NCI-H2107 treated with DMSO at 0.1 percent for 48 hours (cell line): ENCODE measurements around the gene KIF15.
"Not testable (repeated sequence)": the region's sequence is repeated elsewhere in the genome, so short reads cannot be mapped to it uniquely, and the experiment has no call there.

Experiments
- DNase-seq: peaks from one replicate; lab custom pipeline; 2025; ENCODE audit not compliant: unreplicated experiment; lab: John Stamatoyannopoulos, UW

Gene KIF15

DNA sequence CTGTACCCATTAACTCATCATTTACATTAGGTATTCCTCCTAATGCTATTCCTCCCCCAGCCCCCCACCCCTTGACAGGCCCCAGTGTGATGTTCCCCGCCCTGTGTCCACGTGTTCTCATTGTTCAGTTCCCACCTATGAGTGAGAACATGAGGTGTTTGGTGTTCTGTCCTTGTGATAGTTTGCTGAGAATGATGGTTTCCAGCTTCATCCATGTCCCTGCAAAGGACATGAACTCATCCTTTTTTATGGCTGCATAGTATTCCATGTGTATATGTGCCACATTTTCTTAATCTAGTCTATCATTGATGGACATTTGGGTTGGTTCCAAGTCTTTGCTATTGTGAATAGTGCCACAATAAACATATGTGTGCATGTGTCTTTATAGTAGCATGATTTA is 54.7 kb downstream of the KIF15 start:
- DNase-seq = not testable (repeated sequence)

DNA sequence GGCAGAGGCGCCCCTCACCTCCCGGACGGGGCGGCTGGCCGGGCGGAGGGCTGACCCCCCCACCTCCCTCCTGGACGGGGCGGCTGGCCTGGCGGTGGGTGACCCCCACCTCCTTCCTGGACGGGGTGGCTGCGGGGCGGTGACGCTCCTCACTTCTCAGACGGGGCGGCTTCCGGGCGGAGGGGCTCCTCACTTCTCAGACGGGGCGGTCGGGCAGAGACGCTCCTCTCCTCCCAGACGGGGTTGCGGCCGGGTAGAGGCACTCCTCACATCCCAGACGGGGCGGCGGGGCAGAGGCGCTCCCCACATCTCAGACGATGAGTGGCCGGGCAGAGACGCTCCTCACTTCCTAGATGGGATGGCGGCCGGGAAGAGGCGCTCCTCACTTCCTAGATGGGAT is 59.6 kb downstream of the KIF15 start:
- DNase-seq = not testable (repeated sequence)

DNA sequence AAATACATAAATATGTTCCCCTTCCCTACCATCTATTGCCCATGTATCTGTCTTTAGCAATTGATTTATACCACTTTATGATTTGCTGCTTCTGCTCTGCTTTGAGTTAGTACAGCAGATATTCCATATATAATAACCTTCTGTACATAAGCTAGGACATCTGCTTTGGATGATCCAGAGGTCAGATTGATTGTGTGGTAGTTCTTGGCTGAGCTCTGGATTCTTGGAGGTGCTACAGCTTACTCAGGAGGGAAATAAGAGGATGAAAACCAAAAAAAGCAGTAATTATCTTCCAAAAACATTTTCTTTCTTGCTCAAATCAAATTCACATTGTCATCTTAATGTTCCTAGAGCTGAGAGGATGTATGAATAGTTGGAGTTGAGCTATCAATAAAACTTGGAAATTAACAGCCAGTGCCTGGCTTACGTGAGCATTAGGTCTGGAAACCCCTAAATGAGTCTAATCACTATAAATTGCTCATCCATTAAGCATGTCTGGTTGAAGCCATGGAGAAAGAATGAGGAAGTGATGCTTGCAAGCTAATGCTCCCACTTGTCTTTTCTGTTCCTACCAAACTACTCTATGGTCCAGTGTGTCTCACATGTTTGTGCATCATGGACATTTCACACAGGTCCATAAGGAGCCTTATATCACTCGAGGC is 63.8 kb downstream of the KIF15 start:
- no peak for DNase-seq

DNA sequence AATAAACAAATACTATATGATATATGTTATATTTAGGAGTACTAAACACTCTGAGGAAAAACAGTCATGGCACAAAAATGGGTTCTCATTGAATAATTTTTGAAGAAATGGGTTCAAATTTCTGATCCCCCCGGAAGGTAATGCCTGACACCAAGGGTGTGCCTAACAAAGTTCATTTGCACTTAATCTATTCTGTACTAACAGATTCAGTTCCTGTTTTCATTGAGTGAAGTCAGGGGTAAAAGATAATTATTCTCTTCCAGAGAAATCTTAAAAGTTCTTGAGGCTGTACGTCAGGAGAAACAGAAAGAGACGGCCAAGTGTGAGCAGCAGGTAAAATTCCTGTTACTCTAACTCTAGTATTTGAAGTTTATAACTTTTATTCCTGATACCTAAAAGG is 65.6 kb downstream of the KIF15 start:
- DNase-seq = no peak

DNA sequence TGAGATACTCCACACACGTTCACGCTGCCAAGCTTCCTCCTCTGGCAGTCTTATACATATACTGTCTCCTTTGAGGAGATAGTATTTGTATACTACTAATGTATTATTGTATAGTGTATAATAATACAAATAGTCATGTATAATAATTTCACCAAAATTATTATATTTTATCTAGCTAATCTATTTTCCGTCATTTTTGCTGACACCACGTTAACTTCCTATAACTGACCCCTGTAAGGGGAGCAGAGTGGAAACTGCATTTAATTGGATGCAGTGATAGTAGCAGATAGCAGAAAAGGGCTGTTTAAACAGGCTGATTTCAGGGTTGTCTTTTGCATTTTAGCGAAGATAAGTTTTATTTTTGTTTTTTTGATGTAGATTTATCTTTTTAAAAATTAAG is 69.6 kb downstream of the KIF15 start:
- no peak for DNase-seq

DNA sequence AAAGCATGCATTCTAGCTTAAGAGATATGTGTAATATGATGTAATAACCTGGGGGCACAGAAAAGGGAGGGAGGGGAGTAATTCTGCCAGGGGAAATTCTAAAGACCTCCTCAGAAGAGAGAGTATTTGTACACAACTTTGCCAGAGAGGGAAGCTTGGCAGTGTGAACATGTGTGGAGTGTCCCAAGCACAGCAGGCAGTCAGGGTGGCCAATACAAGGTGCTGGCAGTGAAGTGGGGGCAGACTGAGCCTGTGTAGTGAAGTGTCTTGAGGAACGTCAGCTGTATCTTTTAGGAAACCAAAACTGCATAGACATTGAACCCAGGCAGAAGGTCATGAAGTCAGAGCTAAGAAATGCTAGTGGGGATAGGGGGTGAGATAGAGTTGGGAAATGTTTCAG is 70.4 kb downstream of the KIF15 start:
- no peak for DNase-seq

DNA sequence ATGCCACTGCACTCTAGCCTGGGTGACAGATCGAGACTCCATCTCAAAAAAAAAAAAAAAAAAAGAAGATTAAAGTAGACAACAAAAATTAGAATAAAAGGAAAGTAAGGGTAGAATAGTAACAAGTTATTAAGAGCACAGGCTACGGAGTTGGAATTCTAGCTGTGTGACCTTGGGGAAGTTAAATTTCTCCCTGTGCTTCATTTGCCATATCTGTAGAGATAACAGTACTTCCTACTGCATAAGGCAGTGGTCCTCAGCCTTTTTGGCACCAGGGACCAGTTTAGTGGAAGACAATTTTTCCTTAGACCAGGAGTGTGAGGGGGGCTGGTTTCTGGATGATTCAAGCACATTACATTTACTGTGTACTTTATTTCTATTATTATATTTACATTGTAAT is 71.4 kb downstream of the KIF15 start:
- DNase-seq = no peak

DNA sequence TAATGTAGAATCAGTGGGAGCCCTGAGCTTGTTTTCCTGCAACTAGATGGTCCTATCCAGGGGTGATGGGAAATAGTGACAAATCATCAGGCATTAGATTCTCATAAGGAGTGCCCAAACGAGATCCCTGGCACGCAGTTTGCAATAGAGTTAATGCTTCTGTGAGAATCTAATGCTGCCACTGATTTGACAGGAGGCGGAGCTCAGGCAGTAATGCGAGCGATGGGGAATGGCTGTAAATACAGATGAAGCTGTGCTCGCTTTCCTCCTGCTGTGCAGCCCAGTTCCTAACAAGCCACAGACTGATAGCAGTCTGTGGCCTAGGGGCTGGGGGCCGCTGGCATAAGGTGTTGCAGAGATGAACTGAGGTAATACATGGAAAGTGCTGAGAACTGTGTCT is 71.8 kb downstream of the KIF15 start:
- DNase-seq = no peak

DNA sequence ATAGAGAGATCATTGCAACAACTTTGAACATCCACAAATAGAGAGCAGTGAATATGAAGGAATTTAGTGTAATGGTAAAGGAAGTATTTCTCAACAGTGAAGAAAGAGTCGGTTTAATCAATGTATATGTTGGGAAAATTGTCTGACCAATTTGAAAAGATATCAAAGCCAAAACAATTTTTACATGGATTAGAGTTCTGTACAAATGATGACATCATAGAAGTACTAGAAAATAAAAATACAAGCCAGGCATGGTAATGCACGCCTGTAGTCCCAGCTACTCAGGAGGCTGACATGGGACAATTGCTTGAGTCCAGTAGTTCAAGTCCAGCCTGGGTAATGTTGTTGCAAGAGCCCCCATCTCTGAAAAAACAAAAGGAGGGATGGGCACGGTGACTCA is 74.1 kb downstream of the KIF15 start:
- DNase-seq = no peak

DNA sequence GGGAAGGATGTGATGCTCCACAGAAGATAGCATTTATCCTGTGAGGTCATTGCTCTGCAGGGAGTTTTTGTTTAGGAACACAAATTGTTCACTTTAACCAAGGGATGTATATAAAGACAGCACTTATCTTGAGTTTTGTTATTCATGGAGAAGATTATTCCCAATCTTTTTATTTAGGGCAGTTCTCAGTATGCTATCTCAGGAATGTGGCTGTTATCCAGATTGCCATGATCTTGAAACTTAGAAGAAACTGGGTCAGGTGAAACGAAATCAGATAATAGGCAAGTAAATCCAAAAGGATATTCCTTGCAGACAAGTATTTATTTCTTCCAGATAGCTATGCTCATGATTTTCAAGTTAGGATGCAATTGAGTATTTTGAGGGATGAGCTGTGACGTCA is 80.8 kb downstream of the KIF15 start:
- DNase-seq = no peak

DNA sequence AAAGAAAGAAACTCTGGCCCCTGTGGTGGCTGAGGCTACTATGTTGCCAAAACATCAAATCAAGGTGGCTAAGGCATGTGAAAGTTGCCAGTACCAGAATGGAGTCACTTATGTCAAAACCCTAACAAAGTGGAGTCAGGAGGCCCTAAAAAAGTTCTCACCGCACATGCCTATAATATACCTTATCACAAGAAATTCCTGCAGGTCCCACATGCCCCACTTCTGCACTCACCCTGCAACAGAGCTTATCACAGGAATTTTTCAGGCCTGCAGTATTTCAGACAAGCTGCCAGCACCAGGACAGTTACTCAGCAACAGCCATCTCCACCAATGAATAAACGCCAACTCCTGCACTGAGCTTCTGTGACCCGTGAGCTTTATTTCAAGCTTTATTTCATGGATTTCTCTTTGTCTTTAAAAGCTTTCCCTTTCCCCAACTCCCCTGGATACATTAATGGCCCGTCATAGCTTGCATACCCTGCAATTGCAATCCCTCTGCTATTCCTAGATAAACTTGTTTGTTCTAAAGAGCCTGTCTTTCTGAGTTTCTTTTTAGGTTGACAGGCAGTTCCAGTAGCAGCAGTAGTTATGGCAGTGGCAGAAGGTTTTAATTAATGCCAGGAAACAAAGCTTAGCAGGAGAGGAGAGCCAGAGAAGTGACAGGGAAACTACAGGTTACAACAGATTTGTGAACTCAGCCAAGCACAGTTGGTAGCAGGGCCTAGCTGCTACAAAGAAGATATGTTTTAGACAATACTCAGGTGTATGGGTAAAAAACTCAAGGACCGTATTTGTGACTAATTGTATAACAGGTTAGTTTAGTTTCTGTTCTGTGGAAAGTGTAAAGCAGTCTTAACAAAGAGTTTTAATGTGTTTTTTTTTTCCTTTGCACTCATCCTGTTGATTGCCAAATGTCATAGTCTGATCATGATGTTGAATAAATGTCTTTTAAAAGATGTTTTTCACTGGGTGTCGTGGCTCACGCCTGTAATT is 84.2 kb downstream of the KIF15 start:
- DNase-seq = no peak

DNA sequence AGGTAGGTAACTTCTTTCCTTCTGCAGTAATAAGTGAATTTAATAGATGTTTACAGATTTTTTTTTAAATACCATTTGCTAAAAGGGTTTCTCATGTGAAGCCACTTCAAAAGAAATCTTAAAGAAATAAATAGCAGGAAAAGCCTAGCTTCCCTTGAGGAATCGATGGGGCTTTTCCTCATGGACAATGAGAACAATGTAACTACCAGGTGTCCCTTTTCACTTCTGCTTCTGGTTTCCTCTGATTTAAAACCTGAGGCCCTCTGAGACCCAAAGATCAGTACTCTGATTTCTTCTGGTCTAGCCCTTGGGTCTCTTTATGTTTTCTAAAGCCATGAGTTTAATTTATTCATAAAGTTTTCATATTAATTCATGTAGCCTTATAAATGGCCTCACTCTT is 87.0 kb downstream of the KIF15 start:
- no peak for DNase-seq

DNA sequence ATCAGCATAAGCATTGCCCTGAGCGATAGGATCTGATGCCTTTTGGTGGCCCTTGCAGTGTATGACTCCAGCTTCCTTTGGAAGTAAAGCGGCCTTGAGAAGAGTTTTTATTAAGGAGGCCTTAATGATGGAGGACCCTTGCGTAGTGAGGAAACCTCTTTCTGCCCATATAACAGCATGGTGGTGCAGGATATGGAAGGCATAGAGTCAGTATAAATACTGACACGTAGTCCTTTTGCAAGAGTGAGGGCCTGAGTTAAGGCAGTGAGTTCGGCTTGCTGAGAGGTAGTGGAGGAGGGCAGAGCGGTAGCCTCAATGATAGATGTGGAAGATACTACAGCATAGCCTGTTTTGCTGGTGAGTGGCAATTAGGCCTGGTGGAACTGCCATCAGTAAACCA is 95.1 kb downstream of the KIF15 start:
- DNase-seq = not testable (repeated sequence)

DNA sequence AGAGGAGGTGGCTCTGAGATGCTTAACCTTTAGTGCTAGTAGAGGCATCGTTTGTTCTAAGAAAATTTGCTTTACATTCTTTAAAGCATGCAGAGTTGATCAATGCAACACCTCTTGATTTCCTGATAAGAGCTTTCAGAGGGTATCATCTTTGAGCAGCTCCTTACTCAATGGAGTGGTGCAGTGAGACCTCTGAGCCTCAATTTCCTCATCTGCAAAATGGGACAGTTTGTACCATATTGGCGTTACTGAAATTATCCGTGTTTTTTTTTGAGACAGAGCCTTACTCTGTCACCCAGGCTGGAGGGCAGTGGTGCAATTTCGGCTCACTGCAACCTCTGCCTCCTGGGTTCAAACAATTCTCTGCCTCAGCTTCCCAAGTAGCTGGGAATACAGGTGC is 98.5 kb downstream of the KIF15 start:
- DNase-seq = no peak

DNA sequence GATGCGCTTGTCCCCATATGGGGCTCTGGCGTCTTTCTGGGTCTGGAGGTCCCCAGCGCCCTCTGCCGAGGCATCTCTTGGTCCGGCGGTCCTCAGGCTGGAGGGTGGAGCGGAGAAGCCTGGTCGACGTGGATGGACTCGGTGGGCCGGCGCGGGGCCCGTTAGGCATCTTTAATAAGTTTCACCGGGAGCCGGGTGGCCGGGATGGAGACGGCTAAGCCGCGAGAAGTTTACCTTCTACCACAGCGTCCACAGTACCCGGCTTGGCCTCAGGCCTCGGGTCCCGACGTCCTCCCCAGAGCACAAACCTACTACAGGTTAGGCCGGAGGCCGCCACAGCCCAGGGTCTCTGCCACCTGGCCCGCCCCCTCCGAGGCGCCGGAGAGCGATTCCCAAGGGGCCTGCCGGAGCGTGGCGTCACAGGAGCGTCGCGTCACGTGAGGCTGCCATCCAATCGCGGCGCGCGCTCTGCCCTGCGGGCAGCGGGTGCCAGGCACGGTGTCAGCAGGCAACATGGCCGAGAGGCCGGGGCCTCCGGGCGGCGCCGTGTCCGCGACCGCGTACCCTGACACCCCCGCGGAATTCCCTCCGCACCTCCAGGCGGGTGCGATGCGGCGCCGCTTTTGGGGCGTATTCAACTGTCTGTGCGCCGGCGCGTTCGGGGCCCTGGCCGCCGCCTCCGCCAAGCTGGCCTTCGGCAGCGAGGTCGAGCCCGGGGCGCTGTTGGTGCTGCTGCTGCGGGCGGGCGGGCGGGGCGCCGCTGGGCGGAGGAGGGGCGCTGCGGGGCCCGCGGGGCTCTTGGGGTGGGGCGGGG is 100.0 kb downstream of the KIF15 start, which contains the start of gene TMEM42:
Gene TMEM42, plus strand, starts transcription at position 501 of the 814 bp plus-strand sequence. Its CDS starts 13 bp downstream, at position 514.
- peak; percentile 20 for DNase-seq

DNA sequence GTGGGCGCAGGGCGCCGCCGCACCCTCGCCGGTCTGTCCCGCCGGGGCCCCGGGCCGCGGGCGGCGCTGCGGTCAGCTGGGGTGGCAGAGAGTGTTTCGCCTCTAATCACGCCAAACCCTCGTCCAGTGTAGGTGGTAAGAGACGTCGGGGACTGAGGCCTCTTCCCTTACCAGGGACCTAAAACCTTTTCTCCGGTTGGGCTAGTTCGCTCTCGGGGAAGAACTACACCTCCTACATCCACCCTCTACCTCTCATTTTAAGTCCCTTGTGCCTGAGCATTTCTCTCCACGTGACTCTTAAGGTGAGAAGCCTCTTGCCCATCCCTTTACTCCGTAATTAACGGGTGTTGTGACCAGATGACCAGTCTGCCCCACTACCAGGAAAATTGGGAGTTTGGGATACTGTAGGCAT is 100.6 kb downstream of the KIF15 start:
- DNase-seq = no peak

DNA sequence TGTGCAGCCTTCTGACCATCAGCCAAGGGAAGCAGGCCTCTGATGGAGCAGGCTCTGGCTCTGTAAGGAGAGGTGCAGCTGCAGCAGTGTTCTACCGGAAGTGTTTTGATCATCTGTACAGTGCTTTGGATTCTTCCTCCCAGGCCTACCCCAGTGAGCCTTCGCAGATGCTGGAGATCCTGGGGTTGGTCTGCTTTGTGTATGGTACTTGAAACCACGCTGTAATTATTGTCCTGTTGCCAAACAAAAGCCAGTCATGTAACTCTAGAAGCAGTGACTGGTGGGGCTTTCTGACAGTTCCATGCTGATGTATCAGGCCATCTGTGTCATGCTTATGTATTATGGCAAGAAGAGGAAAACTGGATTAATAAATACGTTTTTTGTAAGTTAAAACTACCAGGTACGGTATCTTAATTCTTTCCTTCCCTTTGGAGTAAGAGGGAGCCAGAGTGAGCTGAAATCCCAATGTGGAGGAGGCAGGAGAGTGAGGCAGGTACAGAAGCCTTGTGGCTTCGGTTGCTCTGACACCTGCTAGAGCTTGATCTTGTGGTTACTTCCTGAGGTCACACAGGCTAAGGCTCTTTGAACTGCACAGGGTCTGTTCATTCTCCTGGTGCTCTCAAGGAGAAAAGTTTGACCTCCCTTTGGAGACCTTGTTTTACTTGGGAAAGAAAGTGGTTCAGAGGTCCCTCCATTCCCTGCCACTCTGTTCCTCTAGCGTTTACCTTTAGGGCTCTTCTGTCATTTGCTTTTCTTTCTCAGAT is 103.9 kb downstream of the KIF15 start:
- DNase-seq = peak; percentile 84

DNA sequence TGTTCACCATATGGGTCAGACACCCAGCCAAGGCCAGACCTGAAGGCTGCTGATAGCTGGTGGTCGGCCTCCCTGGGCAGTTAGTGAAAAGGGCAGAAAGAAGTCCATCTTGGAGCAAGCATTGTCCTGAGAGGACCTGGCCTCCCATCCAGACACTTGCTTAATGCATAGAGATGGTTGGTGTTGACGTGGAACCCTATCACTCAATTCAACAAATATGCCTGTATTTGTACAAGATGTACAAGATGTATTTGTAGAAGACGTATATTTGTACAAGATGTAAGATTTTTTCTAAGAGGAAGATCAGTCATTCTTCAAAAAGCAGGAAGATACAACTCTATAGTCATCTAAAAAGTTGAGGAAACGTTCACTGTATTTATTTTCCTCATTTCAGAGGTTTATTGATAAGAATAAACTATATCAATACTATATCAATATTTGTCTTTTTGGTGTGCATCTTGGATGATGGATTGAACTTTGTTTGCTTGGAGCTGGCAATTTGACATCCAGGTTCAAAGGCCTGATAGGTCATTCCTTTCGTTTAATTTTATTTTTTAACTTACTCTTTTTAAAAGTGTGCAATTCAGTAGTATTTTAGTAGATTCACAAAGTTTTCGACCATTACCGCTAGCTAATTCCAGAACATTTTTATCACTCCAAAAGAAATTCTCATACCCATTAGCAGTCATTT is 106.0 kb downstream of the KIF15 start:
- no peak for DNase-seq

DNA sequence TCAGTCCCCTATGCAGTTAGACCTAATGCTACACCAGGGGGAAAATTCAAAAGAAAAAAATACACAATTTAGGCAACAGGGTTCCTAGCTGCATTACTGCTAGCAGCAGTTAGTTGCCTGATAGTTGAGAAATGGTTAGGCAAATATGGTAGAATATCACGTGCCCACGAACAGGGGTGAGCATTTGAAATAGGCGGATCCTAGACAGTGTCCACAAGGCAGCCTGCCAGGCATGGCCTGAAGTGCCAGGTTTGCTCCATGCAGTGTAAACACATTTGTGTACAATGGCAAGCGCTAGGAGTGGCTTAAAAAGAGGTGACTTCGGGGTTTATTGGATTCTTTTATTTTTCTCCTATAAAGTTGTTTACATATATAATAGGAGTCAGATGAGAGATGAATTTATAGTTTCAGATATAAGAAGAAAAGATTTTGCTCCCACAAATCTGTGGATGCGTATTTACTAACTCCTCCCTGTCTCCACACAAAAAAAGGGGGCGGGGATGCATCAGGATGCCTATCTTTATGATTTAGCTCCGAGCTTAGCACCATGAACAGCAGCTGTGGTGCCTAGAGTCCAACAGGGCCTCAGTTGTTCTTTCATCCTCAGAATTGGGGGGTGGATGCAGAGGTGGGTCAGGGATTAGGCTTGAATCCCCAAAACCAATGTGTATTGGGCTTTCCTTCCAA is 108.9 kb downstream of the KIF15 start:
- peak; percentile 2 for DNase-seq
